ENCODE measurements around the gene SLX4IP.

GRCh38 chr20:10565191-10565921 is 130.3 kb downstream of the SLX4IP start:
- TF ChIP-seq CTCF (IDR thresholded peaks at IDR 0.05; ENCODE audit: low read depth, low read length), result no peak
- no peak for TF ChIP-seq POLR2A (IDR thresholded peaks at IDR 0.05; ENCODE audit: extremely low read depth, insufficient read length)
